GM23248 (cell line): ENCODE measurements around the gene DYNC1H1. TPM values are rescaled to one million over a fixed set of nuclear protein-coding genes. Genes with fewer than 3 reads are reported as not detected.

ENCODE experiments used
- DNase-seq: peaks from one replicate; pipeline ENCODE4 v3.0.0-alpha.2; 2015
- H2AFZ ChIP-seq: fragments of 200-600 bp; sonication (generic); 2 replicates; pipeline ENCODE4 v1.6.1; 2016; ENCODE audit warnings: antibody characterized with exemption
- H3F3A ChIP-seq: fragments of 200-600 bp; sonication (generic); 2 replicates; pipeline ENCODE4 v1.6.1; 2016; ENCODE audit warnings: mild to moderate bottlenecking, antibody characterized with exemption, mixed run types; ENCODE audit not compliant: insufficient read depth
- H3K27ac ChIP-seq: fragments of 200-600 bp; sonication (generic); 2 replicates; pipeline ENCODE4 v1.5.1; 2016; ENCODE audit warnings: mild to moderate bottlenecking
- H3K27me3 ChIP-seq: fragments of 200-600 bp; sonication (generic); replicated peaks from 2 replicates; pipeline ENCODE4 v1.6.1; 2016; ENCODE audit warnings: mild to moderate bottlenecking; ENCODE audit not compliant: insufficient read depth
- H3K36me3 ChIP-seq: fragments of 200-600 bp; sonication (generic); 2 replicates; pipeline ENCODE4 v1.6.1; 2016; ENCODE audit warnings: low read depth, mild to moderate bottlenecking
- H3K4me1 ChIP-seq: fragments of 200-600 bp; sonication (generic); 2 replicates; pipeline ENCODE4 v1.6.1; 2016; ENCODE audit warnings: mild to moderate bottlenecking; ENCODE audit not compliant: insufficient read depth
- H3K4me2 ChIP-seq: fragments of 200-600 bp; sonication (generic); one replicate; pipeline ENCODE4 v1.6.1; 2016; ENCODE audit warnings: mild to moderate bottlenecking; ENCODE audit not compliant: unreplicated experiment
- H3K4me3 ChIP-seq: fragments of 200-600 bp; sonication (generic); 2 replicates; pipeline ENCODE4 v1.5.1; 2016; ENCODE audit warnings: mild to moderate bottlenecking
- H3K79me2 ChIP-seq: fragments of 200-600 bp; sonication (generic); 2 replicates; pipeline ENCODE4 v1.6.1; 2016; ENCODE audit warnings: mild to moderate bottlenecking; ENCODE audit not compliant: insufficient read depth
- H3K9ac ChIP-seq: fragments of 200-600 bp; sonication (generic); 2 replicates; pipeline ENCODE4 v1.6.1; 2016; ENCODE audit warnings: mild to moderate bottlenecking
- H3K9me2 ChIP-seq: fragments of 200-600 bp; sonication (generic); 2 replicates; pipeline ENCODE4 v1.6.1; 2016; ENCODE audit warnings: mixed run types, mild to moderate bottlenecking, moderate library complexity; ENCODE audit not compliant: insufficient read depth
- H3K9me3 ChIP-seq: fragments of 200-600 bp; sonication (generic); one replicate; pipeline ENCODE4 v1.6.1; 2017; ENCODE audit warnings: low read depth
- H4K20me1 ChIP-seq: fragments of 200-600 bp; sonication (generic); 2 replicates; pipeline ENCODE4 v1.6.0; 2016; ENCODE audit not compliant: insufficient read depth
- EZH2 ChIP-seq: fragments of 200-600 bp; sonication (generic); IDR thresholded peaks from 2 replicates; pipeline ENCODE4 v1.6.1; 2018; ENCODE audit warnings: antibody characterized with exemption, mild to moderate bottlenecking; ENCODE audit not compliant: insufficient read depth, poor library complexity, severe bottlenecking
- EZH2phosphoT487 ChIP-seq: fragments of 200-600 bp; sonication (generic); IDR thresholded peaks from 2 replicates; pipeline ENCODE4 v1.6.1; 2018; ENCODE audit warnings: antibody characterized with exemption, moderate library complexity, mild to moderate bottlenecking, low read depth; ENCODE audit not compliant: insufficient read depth
- WGBS, 2 experiments: methylation state at CpG; one replicate each; pipeline ENCODE4 v1.1.6; 2015 to 2017; ENCODE audit warnings: low lambda C conversion rate in 2 of 2, low coverage in 1 of 2; ENCODE audit errors: missing lambda C conversion rate in 2 of 2; 5-methylcytosine and 5-hydroxymethylcytosine counted together
- in situ Hi-C: fragments of 300-500 bp; cut with MboI; formaldehyde crosslinking; loops from 2 replicates; pipeline ENCODE4 v1.15.0; 2020
- polyA plus RNA-seq: library from polyadenylated mRNA; unstranded; fragments of >200 nt; fragmentation: Nextera tagmentation; extraction: Ambion mirVana; gene quantifications from 2 replicates; pipeline ENCODE4 v1.2.1, GENCODE V29; 2016
- total RNA-seq: library from RNA; depleted of rRNA; stranded (reverse); fragments of >200 nt; shearing (Covaris generic); gene quantifications from 2 replicates; pipeline ENCODE4 v1.2.3, GENCODE V29; 2014

DYNC1H1 gene
- total and polyA plus RNA-seq, 2 experiments from 2014 or later: 181 to 391 TPM

GRCh38 chr14:102028733-102029132, 64.4 kb downstream of the DYNC1H1 start:
- Histone ChIP-seq H3F3A (peaks cover 56% of the 10 kb centered on the region), H3K9me2 (no peaks in the 10 kb centered on the region), H3K9ac (peak overlapping the region; percentile 53), H3K4me3 (no peak overlapping the region), H3K4me1 (peaks cover 17% of the 10 kb centered on the region), H3K27ac (peak overlapping the region; percentile 75), H3K27me3 (no peaks in the 10 kb centered on the region), H3K9me3 (no peaks in the 10 kb centered on the region), H3K79me2 (peaks cover 21% of the 10 kb centered on the region), H4K20me1 (no peaks in the 10 kb centered on the region), H3K36me3 (peaks cover 91% of the 10 kb centered on the region), H3K4me2 (peak overlapping the region; percentile 58), H2AFZ (no peak overlapping the region)
- in situ Hi-C loops: no loop called here
- no peak for TF ChIP-seq EZH2phosphoT487
- no peak for TF ChIP-seq EZH2
- 34% methylated on average over 3 of the region's 3 CpGs for WGBS, 2 experiments
- DNase-seq: peak; percentile 90

- Histone ChIP-seq H3K9me3 (no peaks in the 10 kb centered on the region), H3K36me3 (peaks cover 92% of the 10 kb centered on the region), H3F3A (peaks cover 50% of the 10 kb centered on the region), H4K20me1 (no peaks in the 10 kb centered on the region), H3K27ac (peak overlapping the region; percentile 75), H2AFZ (no peak overlapping the region), H3K9ac (no peak overlapping the region), H3K4me2 (peak overlapping the region; percentile 58), H3K9me2 (no peaks in the 10 kb centered on the region), H3K4me3 (no peak overlapping the region), H3K79me2 (peaks cover 29% of the 10 kb centered on the region), H3K4me1 (peaks cover 17% of the 10 kb centered on the region), H3K27me3 (no peaks in the 10 kb centered on the region)
- WGBS, 2 experiments: 69 to 83% methylated on average over 2 of the region's 2 CpGs
- in situ Hi-C loops: no loop called here
- TF ChIP-seq EZH2phosphoT487: no peak
- no peak for TF ChIP-seq EZH2
- DNase-seq: peak; percentile 52
Observed at GRCh38 chr14:102029956-102030355, 65.6 kb downstream of the DYNC1H1 start.

GRCh38 chr14:102033241-102033640, 68.9 kb downstream of the DYNC1H1 start:
- Histone ChIP-seq H3K9me3 (no peaks in the 10 kb centered on the region), H3K27me3 (no peaks in the 10 kb centered on the region), H3K4me3 (no peak overlapping the region), H3K9ac (no peak overlapping the region), H2AFZ (no peak overlapping the region), H3K4me1 (peaks cover 16% of the 10 kb centered on the region), H3F3A (peaks cover 38% of the 10 kb centered on the region), H3K4me2 (no peak overlapping the region), H3K27ac (no peak overlapping the region), H4K20me1 (no peaks in the 10 kb centered on the region), H3K79me2 (peaks cover 46% of the 10 kb centered on the region), H3K9me2 (no peaks in the 10 kb centered on the region), H3K36me3 (peaks cover 95% of the 10 kb centered on the region)
- no peak for TF ChIP-seq EZH2
- DNase-seq: no peak
- in situ Hi-C loops: no loop called here
- 90 to 92% methylated on average over 13 of the region's 13 CpGs for WGBS, 2 experiments

GRCh38 chr14:102034301-102034700, 69.9 kb downstream of the DYNC1H1 start:
- Histone ChIP-seq H3K9ac (no peak overlapping the region), H3K36me3 (peaks cover 98% of the 10 kb centered on the region), H2AFZ (no peak overlapping the region), H3K9me3 (no peaks in the 10 kb centered on the region), H3K4me2 (no peak overlapping the region), H3K9me2 (no peaks in the 10 kb centered on the region), H3K4me3 (no peak overlapping the region), H4K20me1 (no peaks in the 10 kb centered on the region), H3K4me1 (peaks cover 5% of the 10 kb centered on the region), H3K79me2 (peaks cover 46% of the 10 kb centered on the region), H3K27me3 (no peaks in the 10 kb centered on the region), H3F3A (peaks cover 35% of the 10 kb centered on the region), H3K27ac (no peak overlapping the region)
- no peak for DNase-seq
- no peak for TF ChIP-seq EZH2phosphoT487
- TF ChIP-seq EZH2: no peak
- in situ Hi-C loops: no loop called here
- 83 to 85% methylated on average over 11 of the region's 11 CpGs for whole genome bisulfite sequencing, 2 experiments

- no peak for DNase-seq
- Histone ChIP-seq H3K9me3 (no peaks in the 10 kb centered on the region), H3K9ac (no peak overlapping the region), H3K4me3 (no peak overlapping the region), H3K27me3 (no peaks in the 10 kb centered on the region), H3F3A (peaks cover 22% of the 10 kb centered on the region), H2AFZ (no peak overlapping the region), H3K79me2 (peaks cover 47% of the 10 kb centered on the region), H3K4me1 (no peaks in the 10 kb centered on the region), H3K4me2 (no peak overlapping the region), H3K27ac (no peak overlapping the region), H4K20me1 (no peaks in the 10 kb centered on the region), H3K9me2 (no peaks in the 10 kb centered on the region), H3K36me3 (peaks cover 99% of the 10 kb centered on the region)
- in situ Hi-C loops: no loop called here
- WGBS, 2 experiments: 91 to 95% methylated on average over 9 of the region's 9 CpGs
- TF ChIP-seq EZH2phosphoT487 (no peak), EZH2 (no peak)
Observed at GRCh38 chr14:102035914-102036313, 71.5 kb downstream of the DYNC1H1 start.
